Prostate gland (tissue), 2 donors: ENCODE data around the gene RARB.

Experiments used
- POLR2A ChIP-seq: fragments of 450-650 bp; IDR thresholded peaks from one replicate; pipeline ENCODE4 v1.6.1; 2016; ENCODE audit warnings: antibody characterized with exemption, mild to moderate bottlenecking
- POLR2AphosphoS5 ChIP-seq: sonication (generic); formaldehyde crosslinking; IDR thresholded peaks from one replicate; pipeline ENCODE4 v1.6.1; 2017; ENCODE audit warnings: antibody characterized with exemption
- TF ChIP-seq, protein P1 (sequence below), 4 experiments: fragments of 200-600 bp in 2 of 4; fragments of 450-650 bp in 2 of 4; sonication (generic) in 2 of 4; IDR thresholded peaks; 1 replicate in 3 of 4; 2 replicates in 1 of 4; pipeline ENCODE4 v1.5.1; 2016 to 2019; ENCODE audit warnings: antibody characterized with exemption in 4 of 4, mild to moderate bottlenecking in 2 of 4, moderate library complexity in 2 of 4

- TF ChIP-seq, protein P1, sequence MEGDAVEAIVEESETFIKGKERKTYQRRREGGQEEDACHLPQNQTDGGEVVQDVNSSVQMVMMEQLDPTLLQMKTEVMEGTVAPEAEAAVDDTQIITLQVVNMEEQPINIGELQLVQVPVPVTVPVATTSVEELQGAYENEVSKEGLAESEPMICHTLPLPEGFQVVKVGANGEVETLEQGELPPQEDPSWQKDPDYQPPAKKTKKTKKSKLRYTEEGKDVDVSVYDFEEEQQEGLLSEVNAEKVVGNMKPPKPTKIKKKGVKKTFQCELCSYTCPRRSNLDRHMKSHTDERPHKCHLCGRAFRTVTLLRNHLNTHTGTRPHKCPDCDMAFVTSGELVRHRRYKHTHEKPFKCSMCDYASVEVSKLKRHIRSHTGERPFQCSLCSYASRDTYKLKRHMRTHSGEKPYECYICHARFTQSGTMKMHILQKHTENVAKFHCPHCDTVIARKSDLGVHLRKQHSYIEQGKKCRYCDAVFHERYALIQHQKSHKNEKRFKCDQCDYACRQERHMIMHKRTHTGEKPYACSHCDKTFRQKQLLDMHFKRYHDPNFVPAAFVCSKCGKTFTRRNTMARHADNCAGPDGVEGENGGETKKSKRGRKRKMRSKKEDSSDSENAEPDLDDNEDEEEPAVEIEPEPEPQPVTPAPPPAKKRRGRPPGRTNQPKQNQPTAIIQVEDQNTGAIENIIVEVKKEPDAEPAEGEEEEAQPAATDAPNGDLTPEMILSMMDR (IDR thresholded peaks at IDR 0.05) = no peak
- TF ChIP-seq POLR2A (no peak), POLR2AphosphoS5 (no peak)
Observed at GRCh38 chr3:25575001-25575400, 146.9 kb downstream of the RARB start.
